GM19043 (cell line): ENCODE measurements around the gene NUP85.
A peak's percentile ranks its signal among the peaks of the same experiment; 100 is the strongest.
"Not testable (repeated sequence)": the region's sequence is repeated elsewhere in the genome, so short reads cannot be mapped to it uniquely, and the experiment has no call there.

ENCODE experiments used
- ATAC-seq: cut with Tn5 transposase; IDR thresholded peaks from one replicate; pipeline ENCODE4 v1.9.1; 2021; ENCODE audit warnings: low read depth; ENCODE audit not compliant: unreplicated experiment

The NUP85 gene

GRCh38 chr17:75240394-75241142 lies 35.1 kb downstream of the NUP85 start:
- ATAC-seq, result no peak

GRCh38 chr17:75241143-75241430 lies 35.6 kb downstream of the NUP85 start:
- no peak for ATAC-seq

- no peak for ATAC-seq
Observed at GRCh38 chr17:75241502-75241901, 36.0 kb downstream of the NUP85 start.

- ATAC-seq, result no peak
Observed at GRCh38 chr17:75241996-75242460, 36.5 kb downstream of the NUP85 start.

- no peak for ATAC-seq
Observed at GRCh38 chr17:75242461-75243042, 37.1 kb downstream of the NUP85 start.

GRCh38 chr17:75244133-75244866 lies 38.8 kb downstream of the NUP85 start:
- no peak for ATAC-seq

- no peak for ATAC-seq
Observed at GRCh38 chr17:75245011-75245410, 39.5 kb downstream of the NUP85 start.

GRCh38 chr17:75246404-75246803 lies 40.9 kb downstream of the NUP85 start:
- ATAC-seq, result no peak

- no peak for ATAC-seq
Observed at GRCh38 chr17:75249564-75249963, 44.1 kb downstream of the NUP85 start.

- ATAC-seq, result peak; percentile 91
Observed at GRCh38 chr17:75250009-75250471, 44.6 kb downstream of the NUP85 start.

GRCh38 chr17:75252039-75252816 lies 46.7 kb downstream of the NUP85 start:
- no peak for ATAC-seq

GRCh38 chr17:75255954-75256698 lies 50.6 kb downstream of the NUP85 start:
- not testable (repeated sequence) for ATAC-seq

- ATAC-seq, result not testable (repeated sequence)
Observed at GRCh38 chr17:75257228-75257627, 51.7 kb downstream of the NUP85 start.

GRCh38 chr17:75260641-75261335 lies 55.3 kb downstream of the NUP85 start:
- ATAC-seq, result no peak

GRCh38 chr17:75261336-75262111 lies 56.0 kb downstream of the NUP85 start, which contains the start of the genes GGA3 and MRPS7:
TSS of gene GGA3 (minus strand) at chr17:75261606. CDS start at chr17:75261587, 19 bp downstream.
TSS of gene MRPS7 (plus strand) at chr17:75261879. CDS start at chr17:75261901, 22 bp downstream.
- ATAC-seq, result peak; percentile 90

- no peak for ATAC-seq
Observed at GRCh38 chr17:75262112-75262606, 56.7 kb downstream of the NUP85 start.

GRCh38 chr17:75263055-75263454 lies 57.6 kb downstream of the NUP85 start:
- no peak for ATAC-seq

GRCh38 chr17:75265614-75266315 lies 60.3 kb downstream of the NUP85 start:
- no peak for ATAC-seq
